ENCODE measurements around the gene SHLD1.

Gene SHLD1

DNA sequence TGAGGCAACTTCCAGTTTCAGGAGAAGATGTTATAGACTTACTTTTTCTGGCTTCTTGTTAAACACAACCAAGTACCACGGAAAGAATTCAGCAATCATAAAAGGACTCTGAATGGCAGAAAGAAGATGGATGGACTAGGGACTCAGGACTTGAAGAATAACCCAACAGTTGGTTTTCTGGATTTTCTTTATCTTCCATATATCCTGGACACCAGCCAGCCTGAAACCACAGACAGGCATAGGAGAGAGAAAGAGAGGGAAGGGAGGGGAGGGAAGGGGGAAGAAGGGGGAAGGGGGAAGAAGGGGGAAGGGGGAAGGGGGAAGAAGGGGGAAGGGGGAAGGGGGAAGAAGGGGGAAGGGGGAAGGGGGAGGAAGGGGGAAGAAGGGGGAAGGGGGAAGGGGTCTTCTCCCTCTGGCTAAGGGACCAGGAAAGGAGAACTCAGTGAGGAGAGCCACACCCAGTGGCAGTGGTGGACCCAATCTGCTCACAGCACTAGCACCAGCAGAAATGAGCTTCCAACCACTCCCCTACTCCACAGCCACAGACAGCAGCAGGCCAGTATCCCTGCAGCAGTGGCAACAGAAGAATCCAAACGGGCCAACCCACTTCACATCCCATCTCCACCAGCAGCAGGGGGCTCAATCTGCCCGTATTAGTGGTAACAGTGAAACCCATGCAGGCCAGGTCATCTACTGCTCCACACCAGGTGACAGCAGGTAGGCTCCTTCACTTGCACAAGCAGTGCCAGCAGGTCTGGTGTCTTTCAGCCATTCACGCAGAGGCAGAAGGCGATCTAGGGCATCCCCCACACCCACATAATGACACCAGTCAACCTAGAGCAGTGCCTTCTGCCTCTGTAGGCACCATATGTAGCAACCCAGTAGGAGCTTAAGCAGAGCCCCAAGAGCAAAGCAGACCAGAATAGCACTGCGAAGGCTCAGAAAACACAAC is 121.5 kb downstream of the SHLD1 start:
- H3K4me3 ChIP-seq (ENCODE audit: low read depth, low read length): no peak overlapping the region
- TF ChIP-seq, protein P1, sequence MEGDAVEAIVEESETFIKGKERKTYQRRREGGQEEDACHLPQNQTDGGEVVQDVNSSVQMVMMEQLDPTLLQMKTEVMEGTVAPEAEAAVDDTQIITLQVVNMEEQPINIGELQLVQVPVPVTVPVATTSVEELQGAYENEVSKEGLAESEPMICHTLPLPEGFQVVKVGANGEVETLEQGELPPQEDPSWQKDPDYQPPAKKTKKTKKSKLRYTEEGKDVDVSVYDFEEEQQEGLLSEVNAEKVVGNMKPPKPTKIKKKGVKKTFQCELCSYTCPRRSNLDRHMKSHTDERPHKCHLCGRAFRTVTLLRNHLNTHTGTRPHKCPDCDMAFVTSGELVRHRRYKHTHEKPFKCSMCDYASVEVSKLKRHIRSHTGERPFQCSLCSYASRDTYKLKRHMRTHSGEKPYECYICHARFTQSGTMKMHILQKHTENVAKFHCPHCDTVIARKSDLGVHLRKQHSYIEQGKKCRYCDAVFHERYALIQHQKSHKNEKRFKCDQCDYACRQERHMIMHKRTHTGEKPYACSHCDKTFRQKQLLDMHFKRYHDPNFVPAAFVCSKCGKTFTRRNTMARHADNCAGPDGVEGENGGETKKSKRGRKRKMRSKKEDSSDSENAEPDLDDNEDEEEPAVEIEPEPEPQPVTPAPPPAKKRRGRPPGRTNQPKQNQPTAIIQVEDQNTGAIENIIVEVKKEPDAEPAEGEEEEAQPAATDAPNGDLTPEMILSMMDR (IDR thresholded peaks at IDR 0.05; ENCODE audit: low read depth, low read length): no peak

DNA sequence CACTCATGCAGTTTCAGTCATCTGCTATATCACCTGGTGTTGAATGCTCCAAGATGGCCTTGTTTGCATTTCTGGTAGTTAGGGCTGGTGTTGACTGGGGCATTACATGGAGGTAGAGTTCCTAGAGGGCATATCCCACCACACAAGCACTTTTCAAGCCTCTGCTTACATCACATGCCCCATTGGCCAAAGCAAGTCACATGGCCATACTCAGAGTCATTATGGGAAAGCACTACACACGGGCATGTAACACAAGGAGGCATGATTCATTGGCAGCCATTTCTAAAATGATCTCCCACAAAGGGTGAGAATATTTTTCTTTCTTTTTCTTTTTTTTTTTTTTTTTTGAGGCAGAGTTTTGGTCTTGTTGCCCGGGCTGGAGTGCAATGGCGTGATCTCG is 126.9 kb downstream of the SHLD1 start:
- H3K4me3 ChIP-seq (ENCODE audit: low read depth, low read length): no peak overlapping the region
- TF ChIP-seq, protein P1 (IDR thresholded peaks at IDR 0.05; ENCODE audit: low read depth, low read length): no peak

DNA sequence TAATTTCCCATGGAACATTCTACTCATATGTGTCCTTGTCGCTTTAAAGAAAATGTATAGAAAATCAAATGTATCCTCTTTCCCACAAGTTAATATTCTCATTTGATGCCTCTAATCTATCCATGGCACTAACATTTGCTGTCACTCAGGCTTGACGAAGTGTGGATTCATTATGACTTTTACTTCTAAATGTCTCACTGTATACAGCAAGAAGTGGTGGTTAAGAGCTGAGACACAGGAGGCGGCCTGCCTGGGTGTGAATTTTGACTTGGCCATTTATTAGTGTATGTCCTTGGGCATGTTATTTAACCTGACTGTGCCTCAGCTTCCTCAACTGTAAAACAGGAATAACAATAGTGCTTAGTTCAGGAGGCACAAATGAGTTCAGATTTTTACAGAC is 130.1 kb downstream of the SHLD1 start:
- TF ChIP-seq, protein P1 (IDR thresholded peaks at IDR 0.05; ENCODE audit: low read depth, low read length): no peak
- no peak overlapping the region for H3K4me3 ChIP-seq (ENCODE audit: low read depth, low read length)

DNA sequence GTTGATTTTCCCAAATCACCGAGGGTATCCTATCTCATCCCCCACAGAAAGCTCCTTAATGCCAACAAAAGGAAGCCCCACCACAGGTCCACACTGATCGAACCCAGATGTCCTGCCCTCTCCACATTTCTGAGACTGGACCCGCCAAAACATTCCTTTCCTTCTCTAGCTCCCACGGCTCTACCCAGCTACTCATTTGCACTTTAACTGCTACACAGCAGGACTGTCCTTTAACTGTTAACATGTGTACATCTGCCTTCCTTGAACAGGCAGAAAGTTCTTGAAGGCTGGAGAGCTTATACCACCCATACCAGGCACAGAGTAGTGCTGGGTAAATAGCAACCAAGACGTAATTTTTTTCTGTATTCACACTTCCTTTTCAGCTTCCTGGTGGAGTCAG is 131.5 kb downstream of the SHLD1 start:
- H3K4me3 ChIP-seq (ENCODE audit: low read depth, low read length): no peak overlapping the region
- TF ChIP-seq, protein P1 (IDR thresholded peaks at IDR 0.05; ENCODE audit: low read depth, low read length): no peak

DNA sequence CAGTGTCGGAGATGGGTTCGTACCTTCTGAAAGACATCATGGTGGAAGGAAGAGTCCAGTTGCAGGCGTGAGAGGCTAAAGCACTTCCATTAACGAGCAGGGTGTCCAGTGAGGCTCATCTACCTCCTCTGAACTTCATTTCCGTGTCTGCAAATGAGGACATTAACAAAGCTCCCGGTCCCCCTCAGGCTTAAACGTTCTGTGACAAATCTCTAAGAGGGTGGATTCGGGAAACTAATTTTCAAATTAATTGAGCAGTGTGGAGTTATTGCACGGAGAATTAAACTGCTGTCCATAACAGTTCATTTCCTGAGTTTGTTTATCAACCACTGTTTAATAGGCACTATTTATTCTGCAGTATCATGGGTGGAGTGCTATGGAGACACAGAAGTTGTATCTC is 132.0 kb downstream of the SHLD1 start:
- H3K4me3 ChIP-seq (ENCODE audit: low read depth, low read length): no peak overlapping the region
- TF ChIP-seq, protein P1 (IDR thresholded peaks at IDR 0.05; ENCODE audit: low read depth, low read length): no peak

DNA sequence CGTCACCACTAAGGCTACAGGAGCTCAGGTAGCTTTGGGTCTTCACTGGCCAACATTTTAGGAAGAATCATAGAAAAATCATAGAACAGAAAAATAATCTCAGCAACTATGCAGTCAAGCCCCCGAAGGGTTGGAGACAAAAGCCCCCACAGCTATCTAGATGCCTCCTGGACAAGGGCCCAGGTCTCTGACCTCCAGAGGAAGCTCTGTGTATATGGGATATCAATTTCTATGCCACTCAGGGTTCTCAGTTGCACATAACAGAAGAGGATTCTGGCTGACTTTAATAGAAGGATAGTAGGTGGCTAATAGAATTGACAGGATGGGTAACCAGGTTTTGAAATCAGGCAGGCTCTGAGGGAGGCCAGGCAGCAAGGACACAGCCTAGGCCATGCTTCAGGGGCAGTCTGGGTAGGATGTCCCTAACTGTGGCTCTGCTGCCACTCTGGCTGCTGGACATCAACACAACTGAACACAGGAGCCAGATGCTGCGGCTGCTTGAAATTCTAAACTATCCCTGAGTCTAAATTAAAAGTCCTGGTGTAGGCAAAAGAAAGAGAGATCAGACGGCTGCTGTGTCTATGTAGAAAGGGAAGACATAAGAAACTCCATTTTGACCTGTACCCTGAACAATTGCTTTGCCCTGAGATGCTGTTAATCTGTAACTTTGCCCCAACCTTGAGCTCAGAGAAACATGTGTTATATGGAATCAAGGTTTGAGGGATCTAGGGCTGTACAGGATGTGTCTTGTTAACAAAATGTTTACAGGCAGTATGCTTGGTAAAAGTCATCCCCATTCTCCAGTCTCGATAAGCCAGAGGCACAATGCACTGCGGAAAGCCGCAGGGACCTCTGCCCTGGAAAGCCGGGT is 134.5 kb downstream of the SHLD1 start:
- H3K4me3 ChIP-seq (ENCODE audit: low read depth, low read length): no peak overlapping the region
- TF ChIP-seq, protein P1 (IDR thresholded peaks at IDR 0.05; ENCODE audit: low read depth, low read length): no peak
